ENCODE measurements around the gene UBAP1. TPM values are rescaled to one million over a fixed set of nuclear protein-coding genes. Genes with fewer than 3 reads are reported as not detected.
"Not testable (repeated sequence)": the region's sequence is repeated elsewhere in the genome, so short reads cannot be mapped to it uniquely, and the experiment has no call there.

Gene UBAP1
- total RNA-seq, 1 experiment from 2014 or later = 35.9 TPM

DNA sequence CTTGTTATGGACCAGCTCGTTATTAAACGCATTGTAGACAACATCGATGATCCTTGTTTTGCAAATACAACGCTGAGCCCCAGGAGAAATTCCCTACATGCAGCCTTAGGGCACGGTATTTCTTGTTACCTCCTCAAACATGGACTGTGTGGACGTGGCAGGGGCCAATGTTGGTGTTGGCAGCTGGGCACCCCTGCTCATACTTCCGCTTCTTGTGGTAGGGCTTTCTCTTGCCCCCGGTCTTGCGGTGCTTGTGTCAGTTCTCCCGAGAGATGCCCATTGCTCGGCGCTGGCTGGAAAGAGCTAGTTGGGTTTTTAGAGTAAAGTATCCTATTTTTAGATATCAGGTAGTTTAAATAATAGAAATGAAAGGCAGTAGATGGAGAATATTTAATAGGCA is 45.5 kb downstream of the UBAP1 start:
- POLR2A ChIA-PET (ENCODE audit: low non-redundant PET) = no interaction called here
- CTCF ChIA-PET = no interaction called here
- intact Hi-C loops (cut with micrococcal nuclease; ENCODE audit: unreplicated experiment) = no loop called here
- H3K36me3 ChIP-seq (ENCODE audit: insufficient read depth, low read length, poor library complexity, severe bottlenecking) = no peaks in the 10 kb centered on the region
- no peak for TF ChIP-seq EZH2 (IDR thresholded peaks at IDR 0.05; ENCODE audit: borderline replicate concordance, low read depth, low read length, poor library complexity, severe bottlenecking)
- TF ChIP-seq, protein P1, sequence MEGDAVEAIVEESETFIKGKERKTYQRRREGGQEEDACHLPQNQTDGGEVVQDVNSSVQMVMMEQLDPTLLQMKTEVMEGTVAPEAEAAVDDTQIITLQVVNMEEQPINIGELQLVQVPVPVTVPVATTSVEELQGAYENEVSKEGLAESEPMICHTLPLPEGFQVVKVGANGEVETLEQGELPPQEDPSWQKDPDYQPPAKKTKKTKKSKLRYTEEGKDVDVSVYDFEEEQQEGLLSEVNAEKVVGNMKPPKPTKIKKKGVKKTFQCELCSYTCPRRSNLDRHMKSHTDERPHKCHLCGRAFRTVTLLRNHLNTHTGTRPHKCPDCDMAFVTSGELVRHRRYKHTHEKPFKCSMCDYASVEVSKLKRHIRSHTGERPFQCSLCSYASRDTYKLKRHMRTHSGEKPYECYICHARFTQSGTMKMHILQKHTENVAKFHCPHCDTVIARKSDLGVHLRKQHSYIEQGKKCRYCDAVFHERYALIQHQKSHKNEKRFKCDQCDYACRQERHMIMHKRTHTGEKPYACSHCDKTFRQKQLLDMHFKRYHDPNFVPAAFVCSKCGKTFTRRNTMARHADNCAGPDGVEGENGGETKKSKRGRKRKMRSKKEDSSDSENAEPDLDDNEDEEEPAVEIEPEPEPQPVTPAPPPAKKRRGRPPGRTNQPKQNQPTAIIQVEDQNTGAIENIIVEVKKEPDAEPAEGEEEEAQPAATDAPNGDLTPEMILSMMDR (conservative IDR thresholded peaks at IDR 0.05; ENCODE audit: low read depth, low read length) = no peak
- H3K27ac ChIP-seq (ENCODE audit: low read depth, low read length, poor library complexity, severe bottlenecking) = no peak overlapping the region
- BruUV-seq (replicated peaks) = no TSS peak
- no peak for DNase-seq (ENCODE audit: low spot score)
- no peaks in the 10 kb centered on the region for H3K9me3 ChIP-seq (ENCODE audit: low read depth, low read length, poor library complexity, severe bottlenecking)
- no peaks in the 10 kb centered on the region for H3K27me3 ChIP-seq (replicated peaks; ENCODE audit: insufficient read depth, low read depth, low read length, poor library complexity)
- no peaks in the 10 kb centered on the region for H3K4me1 ChIP-seq (ENCODE audit: insufficient read depth, low read length, poor library complexity, severe bottlenecking)
- H3K4me3 ChIP-seq (ENCODE audit: low read depth, low read length, poor library complexity, severe bottlenecking) = no peak overlapping the region

- H3K27me3 ChIP-seq (replicated peaks; ENCODE audit: insufficient read depth, low read depth, low read length, poor library complexity); CTCF ChIA-PET; H3K27ac ChIP-seq (ENCODE audit: low read depth, low read length, poor library complexity, severe bottlenecking); H3K9me3 ChIP-seq (ENCODE audit: low read depth, low read length, poor library complexity, severe bottlenecking); BruUV-seq (replicated peaks); intact Hi-C loops (cut with micrococcal nuclease; ENCODE audit: unreplicated experiment); H3K36me3 ChIP-seq (ENCODE audit: insufficient read depth, low read length, poor library complexity, severe bottlenecking); H3K4me1 ChIP-seq (ENCODE audit: insufficient read depth, low read length, poor library complexity, severe bottlenecking); POLR2A ChIA-PET (ENCODE audit: low non-redundant PET); DNase-seq (ENCODE audit: low spot score); H3K4me3 ChIP-seq (ENCODE audit: low read depth, low read length, poor library complexity, severe bottlenecking): not testable (repeated sequence)
Measured at GRCh38 chr9:34226144-34226760, 47.4 kb downstream of the UBAP1 start.

DNA sequence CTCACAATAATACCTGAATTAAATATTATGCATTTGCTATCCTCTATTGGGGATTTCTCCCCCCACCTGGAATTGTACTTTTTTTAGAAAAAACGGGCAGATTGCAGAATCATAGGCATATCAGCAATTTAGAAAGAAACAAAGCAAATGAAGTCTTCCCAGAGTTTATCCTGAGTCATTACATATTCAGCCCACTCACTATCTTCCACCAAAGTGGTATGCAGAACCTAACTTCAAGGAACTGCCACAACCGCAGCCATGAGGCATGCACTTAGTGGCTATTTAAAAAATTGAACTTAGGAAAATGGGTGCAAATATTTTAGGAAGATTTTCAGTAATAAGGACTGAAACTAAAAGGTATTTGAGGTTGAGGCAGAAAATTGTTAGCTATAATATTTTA is 48.6 kb downstream of the UBAP1 start:
- H3K36me3 ChIP-seq (ENCODE audit: insufficient read depth, low read length, poor library complexity, severe bottlenecking) = no peaks in the 10 kb centered on the region
- ChIA-PET CTCF (no interaction called here), POLR2A (ENCODE audit: low non-redundant PET) (no interaction called here)
- DNase-seq (ENCODE audit: low spot score) = no peak
- no peak for TF ChIP-seq EZH2 (IDR thresholded peaks at IDR 0.05; ENCODE audit: borderline replicate concordance, low read depth, low read length, poor library complexity, severe bottlenecking)
- TF ChIP-seq, protein P1 (conservative IDR thresholded peaks at IDR 0.05; ENCODE audit: low read depth, low read length) = no peak
- H3K9me3 ChIP-seq (ENCODE audit: low read depth, low read length, poor library complexity, severe bottlenecking) = no peaks in the 10 kb centered on the region
- no peaks in the 10 kb centered on the region for H3K27me3 ChIP-seq (replicated peaks; ENCODE audit: insufficient read depth, low read depth, low read length, poor library complexity)
- intact Hi-C loops (cut with micrococcal nuclease; ENCODE audit: unreplicated experiment) = no loop called here
- H3K4me1 ChIP-seq (ENCODE audit: insufficient read depth, low read length, poor library complexity, severe bottlenecking) = no peaks in the 10 kb centered on the region
- H3K4me3 ChIP-seq (ENCODE audit: low read depth, low read length, poor library complexity, severe bottlenecking) = no peak overlapping the region
- no TSS peak for BruUV-seq (replicated peaks)
- no peak overlapping the region for H3K27ac ChIP-seq (ENCODE audit: low read depth, low read length, poor library complexity, severe bottlenecking)

GRCh38 chr9:34230556-34230955 is 51.7 kb downstream of the UBAP1 start:
- ChIA-PET CTCF (no interaction called here), POLR2A (ENCODE audit: low non-redundant PET) (no interaction called here)
- no peaks in the 10 kb centered on the region for H3K4me1 ChIP-seq (ENCODE audit: insufficient read depth, low read length, poor library complexity, severe bottlenecking)
- intact Hi-C loops (cut with micrococcal nuclease; ENCODE audit: unreplicated experiment) = no loop called here
- no TSS peak for BruUV-seq (replicated peaks)
- H3K36me3 ChIP-seq (ENCODE audit: insufficient read depth, low read length, poor library complexity, severe bottlenecking) = no peaks in the 10 kb centered on the region
- no peak overlapping the region for H3K27ac ChIP-seq (ENCODE audit: low read depth, low read length, poor library complexity, severe bottlenecking)
- TF ChIP-seq, protein P1 (conservative IDR thresholded peaks at IDR 0.05; ENCODE audit: low read depth, low read length) = no peak
- no peak for TF ChIP-seq EZH2 (IDR thresholded peaks at IDR 0.05; ENCODE audit: borderline replicate concordance, low read depth, low read length, poor library complexity, severe bottlenecking)
- no peak overlapping the region for H3K4me3 ChIP-seq (ENCODE audit: low read depth, low read length, poor library complexity, severe bottlenecking)
- DNase-seq (ENCODE audit: low spot score) = no peak
- H3K27me3 ChIP-seq (replicated peaks; ENCODE audit: insufficient read depth, low read depth, low read length, poor library complexity) = no peaks in the 10 kb centered on the region
- no peaks in the 10 kb centered on the region for H3K9me3 ChIP-seq (ENCODE audit: low read depth, low read length, poor library complexity, severe bottlenecking)

All from A673 (cell line).